MM.1S (cell line): ENCODE results near the gene IL17REL.
"Not testable (repeated sequence)": the region's sequence is repeated elsewhere in the genome, so short reads cannot be mapped to it uniquely, and the experiment has no call there.

Experiments
- DNase-seq: peaks from one replicate; pipeline ENCODE4 v3.0.0-alpha.2; 2015
- H2AFZ ChIP-seq: fragments of 300-600 bp; sonication (generic); 2 replicates; pipeline ENCODE4 v1.6.0; 2016; ENCODE audit warnings: antibody characterized with exemption, low read length
- H3F3A ChIP-seq: fragments of 300-600 bp; sonication (generic); 2 replicates; pipeline ENCODE4 v1.6.1; 2016; ENCODE audit warnings: mild to moderate bottlenecking, antibody characterized with exemption, low read length, moderate library complexity, mixed read lengths; ENCODE audit not compliant: insufficient read depth
- H3K27ac ChIP-seq: fragments of 300-600 bp; sonication (generic); 2 replicates; pipeline ENCODE4 v1.5.1; 2016; ENCODE audit warnings: mild to moderate bottlenecking, low read length
- H3K27me3 ChIP-seq: fragments of 300-600 bp; sonication (generic); replicated peaks from 2 replicates; pipeline ENCODE4 v1.6.0; 2016; ENCODE audit warnings: low read length; ENCODE audit not compliant: insufficient read depth
- H3K36me3 ChIP-seq: fragments of 300-600 bp; sonication (generic); replicated peaks from 2 replicates; pipeline ENCODE4 v1.6.1; 2016; ENCODE audit warnings: mild to moderate bottlenecking, low read length, mixed read lengths; ENCODE audit not compliant: insufficient read depth
- H3K4me1 ChIP-seq: fragments of 300-600 bp; sonication (generic); 2 replicates; pipeline ENCODE4 v1.6.1; 2016; ENCODE audit warnings: low read length, mixed read lengths
- H3K4me2 ChIP-seq: fragments of 300-600 bp; sonication (generic); 2 replicates; pipeline ENCODE4 v1.6.0; 2016; ENCODE audit warnings: low read depth, low read length
- H3K4me3 ChIP-seq: fragments of 300-600 bp; sonication (generic); 2 replicates; pipeline ENCODE4 v1.5.1; 2016; ENCODE audit warnings: low read length, mixed read lengths
- H3K79me2 ChIP-seq: fragments of 300-600 bp; sonication (generic); 2 replicates; pipeline ENCODE4 v1.6.1; 2016; ENCODE audit warnings: mixed run types, low read length, mixed read lengths
- H3K9ac ChIP-seq: fragments of 300-600 bp; sonication (generic); 2 replicates; pipeline ENCODE4 v1.6.1; 2016; ENCODE audit warnings: low read length, mixed read lengths
- H3K9me2 ChIP-seq: fragments of 300-600 bp; sonication (generic); replicated peaks from 2 replicates; pipeline ENCODE4 v1.6.1; 2016; ENCODE audit warnings: mild to moderate bottlenecking, low read length, mixed read lengths; ENCODE audit not compliant: insufficient read depth
- H3K9me3 ChIP-seq: fragments of 300-600 bp; sonication (generic); replicated peaks from 2 replicates; pipeline ENCODE4 v1.6.1; 2016; ENCODE audit warnings: mild to moderate bottlenecking, low read length, mixed read lengths; ENCODE audit not compliant: insufficient read depth
- H4K20me1 ChIP-seq: fragments of 300-600 bp; sonication (generic); 2 replicates; pipeline ENCODE4 v1.6.1; 2016; ENCODE audit warnings: mild to moderate bottlenecking, low read length, moderate library complexity, mixed read lengths; ENCODE audit not compliant: insufficient read depth
- EZH2 ChIP-seq: fragments of 300-600 bp; sonication (generic); optimal IDR thresholded peaks from 2 replicates; pipeline ENCODE3; 2017; ENCODE audit warnings: low read depth, mild to moderate bottlenecking, antibody characterized with exemption, low read length, mixed read lengths
- EZH2phosphoT487 ChIP-seq: fragments of 300-600 bp; sonication (generic); IDR thresholded peaks from 2 replicates; pipeline ENCODE4 v1.6.1; 2018; ENCODE audit warnings: antibody characterized with exemption, low read length
- TF ChIP-seq, protein P1 (sequence below): fragments of 300-600 bp; sonication (generic); IDR thresholded peaks from 2 replicates; pipeline ENCODE4 v1.5.1; 2016; ENCODE audit warnings: antibody characterized with exemption, low read length, mixed read lengths

The IL17REL gene

DNA sequence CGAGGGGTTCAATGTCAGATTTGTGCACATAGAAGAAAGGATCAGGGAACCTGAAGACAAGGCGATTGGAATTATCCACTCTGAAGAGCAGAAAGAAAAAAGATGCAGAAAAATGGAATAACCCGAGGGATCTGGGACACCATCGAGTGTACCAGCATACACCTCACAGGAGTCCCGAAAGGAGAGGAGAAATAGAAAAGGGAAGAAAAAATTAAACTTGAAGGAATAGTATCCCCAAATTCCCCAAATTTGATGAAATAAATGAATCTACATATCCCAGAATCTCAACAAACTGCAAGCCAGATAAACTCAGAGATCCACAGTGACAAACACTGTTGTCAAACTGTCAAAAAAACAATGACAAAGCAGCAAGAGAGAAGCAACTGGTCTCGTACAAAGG is 21.4 kb downstream of the IL17REL start:
- Histone ChIP-seq H3K4me2 (no peak overlapping the region), H3K4me1 (no peaks in the 10 kb centered on the region), H3F3A (no peaks in the 10 kb centered on the region), H3K9me2 (no peaks in the 10 kb centered on the region), H3K36me3 (no peaks in the 10 kb centered on the region), H2AFZ (no peak overlapping the region), H4K20me1 (no peaks in the 10 kb centered on the region), H3K9ac (no peak overlapping the region), H3K79me2 (no peaks in the 10 kb centered on the region), H3K27ac (no peak overlapping the region), H3K27me3 (peaks cover 48% of the 10 kb centered on the region), H3K9me3 (no peaks in the 10 kb centered on the region), H3K4me3 (no peak overlapping the region)
- TF ChIP-seq, protein P1, sequence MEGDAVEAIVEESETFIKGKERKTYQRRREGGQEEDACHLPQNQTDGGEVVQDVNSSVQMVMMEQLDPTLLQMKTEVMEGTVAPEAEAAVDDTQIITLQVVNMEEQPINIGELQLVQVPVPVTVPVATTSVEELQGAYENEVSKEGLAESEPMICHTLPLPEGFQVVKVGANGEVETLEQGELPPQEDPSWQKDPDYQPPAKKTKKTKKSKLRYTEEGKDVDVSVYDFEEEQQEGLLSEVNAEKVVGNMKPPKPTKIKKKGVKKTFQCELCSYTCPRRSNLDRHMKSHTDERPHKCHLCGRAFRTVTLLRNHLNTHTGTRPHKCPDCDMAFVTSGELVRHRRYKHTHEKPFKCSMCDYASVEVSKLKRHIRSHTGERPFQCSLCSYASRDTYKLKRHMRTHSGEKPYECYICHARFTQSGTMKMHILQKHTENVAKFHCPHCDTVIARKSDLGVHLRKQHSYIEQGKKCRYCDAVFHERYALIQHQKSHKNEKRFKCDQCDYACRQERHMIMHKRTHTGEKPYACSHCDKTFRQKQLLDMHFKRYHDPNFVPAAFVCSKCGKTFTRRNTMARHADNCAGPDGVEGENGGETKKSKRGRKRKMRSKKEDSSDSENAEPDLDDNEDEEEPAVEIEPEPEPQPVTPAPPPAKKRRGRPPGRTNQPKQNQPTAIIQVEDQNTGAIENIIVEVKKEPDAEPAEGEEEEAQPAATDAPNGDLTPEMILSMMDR = no peak
- no peak for TF ChIP-seq EZH2phosphoT487
- TF ChIP-seq EZH2 = no peak
- no peak for DNase-seq

DNA sequence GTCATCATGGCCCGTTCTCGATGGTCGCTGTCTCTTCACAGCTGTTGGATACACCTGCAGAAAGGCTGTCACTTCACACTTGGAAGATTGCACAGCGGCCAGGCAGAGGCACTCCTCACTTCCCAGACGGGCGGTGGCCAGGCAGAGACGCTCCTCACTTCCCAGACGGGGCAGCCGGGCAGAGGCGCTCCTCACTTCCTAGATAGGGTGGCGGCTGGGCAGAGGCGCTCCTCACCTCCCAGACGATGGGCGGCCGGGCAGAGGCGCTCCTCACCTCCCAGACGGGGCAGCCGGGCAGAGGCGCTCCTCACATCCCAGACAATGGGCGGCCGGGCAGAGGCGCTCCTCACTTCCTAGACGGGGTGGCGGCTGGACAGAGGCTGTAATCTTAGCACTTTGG is 22.7 kb downstream of the IL17REL start:
- H3K4me3 ChIP-seq, H3K9me3 ChIP-seq, DNase-seq, H3K36me3 ChIP-seq, H4K20me1 ChIP-seq, H3K27ac ChIP-seq, H2AFZ ChIP-seq, H3K79me2 ChIP-seq, H3K9me2 ChIP-seq, H3K4me2 ChIP-seq, H3K4me1 ChIP-seq, H3K9ac ChIP-seq, H3F3A ChIP-seq: not testable (repeated sequence)
- peaks cover 62% of the 10 kb centered on the region for H3K27me3 ChIP-seq

DNA sequence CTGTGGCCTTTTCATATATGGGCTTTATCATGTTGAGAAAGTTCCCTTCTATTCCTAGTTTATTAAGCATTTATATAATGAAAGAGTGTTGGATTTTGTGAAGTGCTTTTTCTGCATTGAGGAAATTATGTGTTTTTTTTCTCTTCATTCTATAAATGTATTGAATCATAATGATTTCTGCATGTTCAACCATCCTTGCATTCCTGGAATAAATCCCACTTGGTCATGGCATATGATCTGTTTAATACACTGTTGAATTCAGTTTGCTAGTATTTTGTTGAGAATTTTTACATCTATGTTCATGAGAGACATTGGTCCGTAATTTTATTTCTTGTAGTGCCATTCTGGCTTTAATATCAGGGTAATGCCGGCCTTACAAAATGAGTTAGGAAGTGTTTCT is 26.2 kb downstream of the IL17REL start:
- H3K36me3 ChIP-seq = no peaks in the 10 kb centered on the region
- no peaks in the 10 kb centered on the region for H3K9me3 ChIP-seq
- peaks cover 63% of the 10 kb centered on the region for H3K27me3 ChIP-seq
- no peak overlapping the region for H3K27ac ChIP-seq
- H3K4me3 ChIP-seq = no peak overlapping the region
- H2AFZ ChIP-seq = no peak overlapping the region
- no peak overlapping the region for H3K4me2 ChIP-seq
- DNase-seq = no peak
- no peaks in the 10 kb centered on the region for H3K79me2 ChIP-seq
- H4K20me1 ChIP-seq = no peaks in the 10 kb centered on the region
- no peaks in the 10 kb centered on the region for H3K9me2 ChIP-seq
- TF ChIP-seq EZH2phosphoT487 (no peak), EZH2 (no peak)
- TF ChIP-seq, protein P1 = no peak
- no peaks in the 10 kb centered on the region for H3K4me1 ChIP-seq
- H3K9ac ChIP-seq = no peak overlapping the region
- H3F3A ChIP-seq = no peaks in the 10 kb centered on the region

DNA sequence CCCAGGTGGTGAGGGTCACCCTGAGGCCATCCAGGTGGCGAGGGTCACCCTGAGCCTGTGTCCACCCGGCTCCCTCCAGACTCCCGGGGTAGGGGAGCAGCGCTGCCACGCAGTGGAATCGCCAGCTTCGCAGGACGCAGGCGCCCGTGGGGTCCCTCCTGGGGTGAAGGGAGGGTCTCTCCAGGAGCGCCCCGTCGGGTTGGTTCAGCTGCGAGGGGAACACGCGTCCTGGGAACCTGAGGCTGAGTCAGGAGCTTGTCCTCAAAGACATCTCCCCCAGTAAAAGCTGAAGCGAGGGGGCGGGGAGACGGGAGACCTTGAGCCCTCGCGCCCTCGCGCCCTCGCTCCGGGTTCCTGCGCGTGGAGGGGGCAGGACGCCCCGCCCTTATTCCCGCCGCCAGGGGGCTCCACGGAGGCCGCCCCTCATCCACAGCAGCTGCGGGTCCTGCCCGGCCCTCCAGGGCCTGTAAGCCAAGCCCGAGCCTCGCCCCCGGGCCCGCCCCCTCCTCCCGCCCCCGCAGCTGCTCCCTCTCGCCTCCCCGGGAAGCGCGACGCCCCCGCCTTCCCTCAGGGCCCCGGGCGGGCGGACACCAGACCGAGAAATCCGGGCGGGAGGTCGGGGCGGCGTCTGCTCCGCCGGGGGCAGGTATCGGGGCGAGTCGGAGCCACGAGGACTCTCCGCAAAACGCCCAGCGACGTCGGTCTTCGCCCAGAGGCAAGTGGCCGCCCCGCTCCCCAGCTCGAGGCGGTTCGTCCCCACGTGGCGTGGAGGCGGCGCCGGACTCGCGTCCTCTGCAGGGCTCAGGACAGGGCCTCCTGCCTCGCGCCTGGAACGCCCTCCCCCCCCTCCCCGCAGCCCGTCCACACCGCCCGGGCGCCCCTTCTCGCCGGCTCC is 29.2 kb downstream of the IL17REL start:
- no peak overlapping the region for H2AFZ ChIP-seq
- H3K9me2 ChIP-seq = no peaks in the 10 kb centered on the region
- no peak for DNase-seq
- no peaks in the 10 kb centered on the region for H4K20me1 ChIP-seq
- no peak overlapping the region for H3K9ac ChIP-seq
- H3K36me3 ChIP-seq = no peaks in the 10 kb centered on the region
- H3K4me3 ChIP-seq = no peak overlapping the region
- no peaks in the 10 kb centered on the region for H3K4me1 ChIP-seq
- peaks cover 59% of the 10 kb centered on the region for H3K27me3 ChIP-seq
- no peaks in the 10 kb centered on the region for H3F3A ChIP-seq
- no peaks in the 10 kb centered on the region for H3K79me2 ChIP-seq
- TF ChIP-seq, protein P1 = no peak
- TF ChIP-seq EZH2 = no peak
- no peak for TF ChIP-seq EZH2phosphoT487
- H3K27ac ChIP-seq = no peak overlapping the region
- H3K4me2 ChIP-seq = no peak overlapping the region
- H3K9me3 ChIP-seq = no peaks in the 10 kb centered on the region

DNA sequence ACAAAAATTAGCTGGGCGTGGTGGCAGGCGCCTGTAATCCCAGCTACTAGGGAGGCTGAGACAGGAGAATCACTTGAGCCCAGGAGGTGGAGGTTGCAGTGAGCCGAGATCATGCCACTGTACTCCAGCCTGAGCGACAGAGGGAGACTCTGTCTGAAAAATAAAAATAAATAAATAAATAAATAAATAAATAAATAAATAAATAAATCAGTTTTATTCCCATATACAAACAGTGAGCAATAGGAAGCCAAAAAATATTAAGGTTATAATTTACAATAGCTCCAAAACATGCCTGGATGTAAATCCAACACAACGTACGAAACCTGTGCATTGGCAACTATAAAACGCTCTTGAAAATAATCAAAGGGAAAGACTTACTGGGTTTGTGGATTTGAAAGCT is 30.8 kb downstream of the IL17REL start:
- H3K4me3 ChIP-seq, H3K9me3 ChIP-seq, H3F3A ChIP-seq, DNase-seq, H2AFZ ChIP-seq, H3K27ac ChIP-seq, H3K79me2 ChIP-seq, H3K9ac ChIP-seq, H3K4me2 ChIP-seq, H3K4me1 ChIP-seq, H4K20me1 ChIP-seq, H3K9me2 ChIP-seq, H3K36me3 ChIP-seq: not testable (repeated sequence)
- peaks cover 49% of the 10 kb centered on the region for H3K27me3 ChIP-seq
